HG03575 (cell line): ENCODE data around the gene FSTL4.
"Not testable (repeated sequence)": the region's sequence is repeated elsewhere in the genome, so short reads cannot be mapped to it uniquely, and the experiment has no call there.

Source experiments
- ATAC-seq: cut with Tn5 transposase; IDR thresholded peaks from one replicate; pipeline ENCODE4 v1.9.1; 2021; ENCODE audit not compliant: unreplicated experiment, insufficient number of reproducible peaks, low FRiP score; ENCODE audit errors: extremely low read depth

Gene FSTL4

GRCh38 chr5:133449181-133449580 lies 163.2 kb downstream of the FSTL4 start:
- no peak for ATAC-seq

DNA sequence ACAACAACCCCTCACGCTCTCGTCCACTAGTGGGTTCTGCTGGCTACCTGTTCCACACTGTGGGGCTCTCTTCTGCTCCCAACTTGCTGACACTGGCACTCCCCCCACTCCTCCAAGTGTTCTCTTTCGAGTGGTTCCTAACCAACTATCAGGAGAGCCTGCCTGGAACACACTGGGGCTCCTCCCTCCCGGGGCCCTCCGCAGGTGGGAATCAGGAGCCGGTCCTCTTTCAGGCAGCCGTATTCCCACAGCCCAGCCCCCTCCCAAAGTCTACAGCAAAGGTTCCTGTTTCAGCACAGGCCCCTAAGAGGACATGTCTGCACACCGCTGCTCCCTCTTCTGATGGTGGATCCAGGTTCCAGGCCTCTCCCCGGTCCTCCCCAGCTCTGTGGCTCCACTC lies 165.9 kb downstream of the FSTL4 start:
- ATAC-seq = no peak

GRCh38 chr5:133445744-133446143 lies 166.6 kb downstream of the FSTL4 start:
- ATAC-seq = no peak

DNA sequence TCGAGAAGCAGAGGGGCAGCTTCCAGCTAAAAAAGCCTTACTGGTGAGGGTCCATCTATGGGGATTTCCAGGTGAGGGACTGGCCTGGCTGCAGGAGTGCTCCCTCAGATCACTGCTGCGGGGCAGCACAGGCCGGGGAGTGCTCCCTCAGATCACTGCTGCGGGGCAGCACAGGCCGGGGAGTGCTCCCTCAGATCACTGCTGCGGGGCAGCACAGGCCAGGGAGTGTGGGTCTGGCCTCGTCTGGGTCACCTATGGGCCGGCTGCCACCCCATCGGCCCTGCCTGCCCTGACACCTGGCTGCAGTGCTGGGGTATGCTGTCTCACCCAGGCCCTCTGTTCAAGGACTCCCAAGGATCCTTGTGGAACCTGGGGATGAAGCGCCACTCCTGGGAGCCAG lies 167.1 kb downstream of the FSTL4 start:
- not testable (repeated sequence) for ATAC-seq

GRCh38 chr5:133444711-133445110 lies 167.6 kb downstream of the FSTL4 start:
- no peak for ATAC-seq

- no peak for ATAC-seq
Measured at GRCh38 chr5:133441166-133441815, 171.1 kb downstream of the FSTL4 start.

- ATAC-seq = no peak
Measured at GRCh38 chr5:133440467-133441115, 171.8 kb downstream of the FSTL4 start.

DNA sequence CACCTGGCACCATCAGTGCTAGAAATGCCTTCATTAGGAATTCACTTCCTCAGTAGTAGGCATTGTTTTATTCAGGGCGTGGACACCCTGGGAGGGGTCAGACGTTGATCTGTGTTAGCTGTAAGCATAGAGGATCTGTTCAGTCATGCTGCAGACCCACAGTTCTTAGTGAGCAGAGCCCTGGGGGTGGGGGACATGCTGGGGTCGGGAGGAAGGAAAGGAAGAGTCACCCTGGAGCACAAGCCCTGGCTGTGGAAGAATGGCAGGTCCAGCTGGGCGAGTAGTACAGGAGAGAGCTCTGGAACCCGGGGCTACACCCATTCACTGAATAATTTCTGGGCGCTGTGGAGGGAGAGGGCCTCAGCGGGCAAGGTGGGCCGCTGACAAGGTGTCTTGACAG lies 172.5 kb downstream of the FSTL4 start:
- ATAC-seq = no peak

- ATAC-seq = no peak
Measured at GRCh38 chr5:133438487-133438886, 173.9 kb downstream of the FSTL4 start.

GRCh38 chr5:133434336-133434735 lies 178.0 kb downstream of the FSTL4 start:
- no peak for ATAC-seq

DNA sequence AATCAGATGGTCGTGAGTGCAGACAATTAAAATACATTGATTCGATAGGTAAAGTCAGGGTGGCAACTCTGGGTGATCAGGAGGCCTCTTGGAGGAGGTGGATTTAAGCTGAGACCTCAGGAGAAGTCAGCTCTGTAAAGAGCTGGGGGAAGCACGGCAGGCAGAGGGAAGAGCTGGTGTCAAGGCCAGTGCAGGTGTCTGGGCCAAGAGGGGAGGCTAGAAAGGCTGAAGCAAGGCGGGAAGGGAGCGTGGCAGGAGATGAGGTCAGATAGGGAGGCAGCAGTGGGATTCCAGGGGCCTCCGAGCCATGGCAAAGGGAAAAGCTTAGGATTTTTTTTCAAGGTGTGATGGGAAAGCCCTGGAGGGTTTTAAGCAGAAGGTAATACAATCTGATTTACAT lies 178.7 kb downstream of the FSTL4 start:
- ATAC-seq = no peak

DNA sequence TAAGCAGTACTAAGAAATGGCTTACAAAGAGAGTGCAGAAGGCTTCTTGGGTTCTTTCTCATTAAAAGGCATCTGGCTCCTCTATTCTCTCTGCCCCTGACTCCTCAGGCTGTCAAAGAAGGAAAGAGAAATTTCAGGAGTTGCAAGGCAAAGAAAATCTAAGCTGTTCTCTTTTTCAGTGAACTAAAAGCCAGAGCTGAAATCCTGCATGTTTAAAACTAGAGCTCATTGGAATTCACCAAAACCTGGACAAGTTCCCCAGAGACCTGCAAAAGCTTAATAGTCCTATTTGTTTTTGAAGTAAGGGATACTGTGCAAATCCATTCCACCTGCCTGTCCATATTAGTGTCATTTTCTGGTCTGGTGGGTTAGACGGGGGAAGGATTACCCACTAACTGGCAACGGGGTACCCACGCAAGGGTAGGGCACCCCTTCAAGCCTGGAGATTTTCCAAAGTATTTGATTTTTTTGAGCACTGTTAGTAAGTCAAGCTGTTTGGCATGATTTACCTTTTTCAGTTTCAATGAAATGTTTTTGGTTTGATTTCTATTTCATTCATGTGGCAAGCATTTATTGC lies 179.3 kb downstream of the FSTL4 start:
- ATAC-seq = no peak

GRCh38 chr5:133431326-133431865 lies 180.9 kb downstream of the FSTL4 start:
- ATAC-seq = no peak

DNA sequence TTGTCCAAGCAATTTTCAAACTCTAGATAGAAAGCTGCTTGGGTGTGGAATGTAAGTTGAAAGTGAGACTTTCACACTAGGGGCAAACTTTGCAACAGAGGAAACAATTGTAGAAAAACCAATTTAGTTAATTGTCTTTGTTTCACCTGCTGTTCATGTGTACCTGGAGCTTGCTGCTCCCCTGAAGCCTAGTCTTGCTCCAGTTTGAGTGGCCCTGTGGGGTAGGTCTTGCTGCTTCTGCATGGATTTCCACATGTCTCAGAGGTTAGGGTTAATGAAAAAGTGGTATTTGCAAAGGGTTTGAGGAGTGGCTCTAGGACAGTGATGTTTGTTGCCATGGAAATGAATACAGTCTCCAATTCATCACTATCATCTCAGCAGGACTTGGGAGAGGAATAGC lies 182.2 kb downstream of the FSTL4 start:
- no peak for ATAC-seq

GRCh38 chr5:133429046-133429445 lies 183.3 kb downstream of the FSTL4 start:
- ATAC-seq = no peak

GRCh38 chr5:133428072-133428660 lies 184.2 kb downstream of the FSTL4 start:
- ATAC-seq = no peak

- no peak for ATAC-seq
Measured at GRCh38 chr5:133427121-133427777, 185.1 kb downstream of the FSTL4 start.

DNA sequence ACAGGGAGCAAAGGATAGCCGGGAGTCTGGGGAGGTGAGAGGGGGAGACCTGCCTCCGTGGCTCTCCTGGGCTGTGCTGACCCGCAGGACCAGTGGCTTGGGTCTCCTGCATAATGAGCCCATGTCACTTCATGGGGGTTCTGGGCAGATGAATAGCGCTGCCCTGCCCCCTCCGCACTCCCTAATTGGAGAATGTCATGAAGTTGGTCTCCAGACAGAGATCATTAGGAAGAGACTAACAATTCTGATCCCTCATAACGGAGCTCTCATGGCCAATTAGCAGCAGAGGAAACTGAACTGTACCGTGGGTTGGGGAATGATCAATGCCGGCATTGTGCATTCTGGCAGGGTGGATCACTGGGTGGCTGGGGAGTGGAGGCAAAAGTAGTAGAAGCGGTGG lies 186.1 kb downstream of the FSTL4 start:
- no peak for ATAC-seq

- no peak for ATAC-seq
Measured at GRCh38 chr5:133425764-133426163, 186.6 kb downstream of the FSTL4 start.
